NCI-H526 (cell line): ENCODE measurements around the gene OR2F1.
"Not testable (repeated sequence)": the region's sequence is repeated elsewhere in the genome, so short reads cannot be mapped to it uniquely, and the experiment has no call there.

Experiments used
- DNase-seq, 2 experiments: peaks; one replicate each; lab custom pipeline; 2025; lab: John Stamatoyannopoulos, UW

The OR2F1 gene

GRCh38 chr7:144009361-144009760 lies 54.7 kb downstream of the OR2F1 start:
- no peak for DNase-seq

GRCh38 chr7:144010061-144010460 lies 55.4 kb downstream of the OR2F1 start:
- not testable (repeated sequence) for DNase-seq

GRCh38 chr7:144010821-144011220 lies 56.2 kb downstream of the OR2F1 start:
- not testable (repeated sequence) for DNase-seq

GRCh38 chr7:144011458-144012230 lies 57.0 kb downstream of the OR2F1 start:
- no peak for DNase-seq
